Activated CD8-positive, alpha-beta memory T cell treated with anti-CD3 and anti-CD28 coated beads, Interleukin-2, amount 50 U/mL, for 48 hours (primary cell): ENCODE results near the gene INTS3.

Source experiments
- DNase-seq: peaks from one replicate; pipeline ENCODE4 v3.0.0-alpha.2; 2020

Gene INTS3

DNA sequence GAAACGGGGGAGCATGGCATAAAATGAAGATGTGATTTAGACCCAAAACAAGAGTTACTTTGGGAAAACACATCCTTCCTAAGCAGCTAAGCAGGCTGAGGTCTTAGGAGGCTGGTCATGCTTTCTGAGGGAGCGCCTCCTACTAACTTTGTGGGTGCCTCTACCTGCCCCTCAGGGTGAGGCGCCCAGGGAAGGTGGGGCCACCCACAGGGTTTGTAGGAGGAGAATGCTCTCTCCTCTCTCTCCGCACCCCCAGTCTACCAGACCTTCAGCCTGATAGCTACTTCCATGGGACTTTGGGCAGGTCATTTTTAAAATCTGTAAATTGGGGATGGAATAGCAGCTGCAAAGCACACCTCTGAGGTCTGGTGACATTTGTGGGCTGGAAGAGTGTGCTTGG lies 71.2 kb downstream of the INTS3 start:
- no peak for DNase-seq

DNA sequence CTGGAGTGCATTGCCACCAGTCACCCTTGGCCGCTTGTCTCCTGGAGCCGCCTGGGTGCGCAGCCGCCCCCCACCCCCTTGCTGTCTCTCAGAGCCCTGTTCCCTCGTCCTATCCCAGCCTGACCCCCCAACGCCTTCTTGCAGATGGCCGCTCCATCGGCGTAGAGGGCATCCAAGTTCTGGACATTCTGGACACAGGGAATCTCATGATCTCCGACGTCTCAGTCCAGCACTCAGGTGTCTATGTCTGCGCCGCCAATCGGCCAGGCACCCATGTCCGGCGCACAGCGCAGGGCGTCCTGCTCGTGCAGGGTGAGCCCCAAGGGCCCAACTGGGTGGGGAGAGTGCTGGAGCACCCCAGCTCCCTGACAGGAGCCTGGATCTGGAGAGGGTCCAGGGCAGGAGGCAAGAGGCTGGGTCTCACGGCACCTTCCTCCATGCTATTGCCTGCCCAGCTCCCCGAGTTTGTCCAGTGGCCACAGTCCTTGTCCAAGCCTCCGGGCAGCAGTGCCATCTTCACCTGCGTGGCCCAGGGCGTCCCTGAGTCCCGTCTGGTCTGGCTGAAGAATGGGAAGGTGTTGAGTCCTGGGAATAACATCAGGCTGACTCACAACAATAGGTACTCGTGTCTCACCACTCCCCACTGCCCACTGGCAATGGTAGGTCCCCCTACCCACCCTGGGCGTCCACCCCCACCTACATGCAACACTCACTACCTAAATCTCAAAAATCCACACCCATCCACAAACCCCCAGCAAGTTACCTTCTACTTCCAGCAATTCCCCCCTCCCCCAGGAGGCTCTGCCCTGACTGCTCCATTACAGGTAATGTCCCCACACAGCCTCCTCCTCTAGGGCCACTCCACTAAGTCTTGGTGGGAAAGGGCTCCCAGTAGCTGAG lies 72.0 kb downstream of the INTS3 start:
- peak; percentile 46 for DNase-seq

DNA sequence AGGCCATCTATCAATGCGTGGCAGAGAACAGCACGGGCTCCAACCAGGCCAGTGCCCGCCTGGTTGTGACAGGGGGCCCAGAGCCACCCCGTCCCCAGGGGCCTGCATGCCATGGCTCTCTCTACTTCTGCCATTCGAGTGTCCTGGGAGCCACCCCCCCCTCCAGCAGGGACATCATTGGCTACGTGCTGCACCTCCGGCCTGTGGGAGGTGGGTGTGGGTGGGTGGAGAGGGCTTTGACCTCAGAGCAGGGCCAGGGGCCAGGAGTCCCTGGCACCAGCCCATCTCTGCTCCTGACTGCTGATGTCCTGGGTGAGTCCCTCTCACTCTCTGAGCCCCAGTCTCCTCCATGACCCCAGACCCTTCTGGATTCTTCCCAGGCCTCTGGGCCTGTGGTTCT lies 72.7 kb downstream of the INTS3 start:
- no peak for DNase-seq

DNA sequence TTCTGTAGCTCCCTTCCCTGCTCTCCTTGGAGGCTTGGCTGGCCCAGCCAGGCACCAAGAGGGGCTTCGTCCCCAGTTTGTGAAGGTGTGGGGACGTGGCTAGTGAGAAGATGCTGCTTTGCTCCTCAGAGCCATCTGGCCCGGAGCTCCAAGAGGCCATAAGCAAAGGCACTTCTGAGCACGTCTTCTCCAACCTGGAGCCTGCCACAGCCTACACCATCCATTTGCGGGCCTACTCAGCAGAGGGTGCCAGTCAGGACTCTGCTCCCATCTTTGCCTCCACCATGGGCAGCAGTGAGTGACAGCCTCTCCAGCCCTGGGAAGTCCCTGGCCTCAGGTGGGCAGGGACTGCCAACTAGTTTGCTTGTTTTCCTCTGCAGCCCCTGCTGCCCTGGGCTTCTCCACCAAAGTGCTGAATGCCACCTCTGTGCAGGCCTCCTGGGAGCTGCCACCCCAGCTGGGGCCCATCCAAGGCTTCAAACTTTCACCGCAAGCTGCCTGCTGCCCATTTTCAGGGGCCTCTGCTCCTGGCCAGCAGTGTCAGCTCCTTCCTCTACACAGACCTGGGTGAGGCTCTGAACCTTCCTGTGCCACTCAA lies 73.3 kb downstream of the INTS3 start:
- DNase-seq: peak; percentile 44

DNA sequence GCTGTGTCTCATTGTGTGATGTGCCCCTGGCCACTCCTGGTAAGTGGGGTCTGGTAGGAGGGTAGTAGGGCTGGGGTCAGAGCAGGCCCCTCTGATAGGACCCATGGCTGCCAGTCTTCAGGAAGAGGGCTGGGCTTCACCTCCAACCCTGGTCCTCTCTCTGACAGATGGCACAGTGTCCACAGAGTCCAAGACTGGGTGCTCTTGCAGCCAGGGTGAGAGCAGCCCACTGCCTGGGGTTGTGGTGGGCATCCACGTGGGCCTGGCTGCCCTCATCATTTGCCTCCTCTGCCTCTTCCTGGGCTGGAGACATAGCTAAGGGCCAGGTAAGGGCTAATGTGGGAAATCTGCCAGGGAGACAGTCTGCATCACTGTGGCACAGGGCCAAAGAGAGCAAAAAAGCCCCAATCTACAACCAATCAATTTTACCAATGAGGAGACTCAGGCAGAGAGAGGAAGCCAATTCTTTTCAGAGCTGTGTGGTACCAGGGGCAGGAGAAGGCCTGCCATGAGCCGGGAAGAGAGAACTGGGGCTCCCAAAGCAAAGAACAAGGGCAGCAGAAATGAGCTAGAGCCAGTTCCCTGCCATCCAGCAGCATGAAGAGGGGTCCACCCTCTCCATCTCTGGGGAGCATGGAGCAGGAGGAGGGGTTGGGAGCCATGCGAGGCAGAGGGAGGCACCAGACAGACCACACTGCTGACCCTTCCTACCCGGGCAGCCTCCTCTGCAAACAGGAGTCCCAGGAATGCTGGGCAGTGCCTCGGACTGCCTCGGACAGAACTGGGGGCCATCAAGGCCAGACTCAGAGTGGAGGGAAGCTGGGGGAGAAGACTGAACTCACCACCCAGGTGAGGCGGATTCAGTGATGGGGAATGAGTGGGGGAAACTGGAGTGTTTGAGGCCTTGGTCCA lies 74.2 kb downstream of the INTS3 start:
- peak; percentile 49 for DNase-seq

DNA sequence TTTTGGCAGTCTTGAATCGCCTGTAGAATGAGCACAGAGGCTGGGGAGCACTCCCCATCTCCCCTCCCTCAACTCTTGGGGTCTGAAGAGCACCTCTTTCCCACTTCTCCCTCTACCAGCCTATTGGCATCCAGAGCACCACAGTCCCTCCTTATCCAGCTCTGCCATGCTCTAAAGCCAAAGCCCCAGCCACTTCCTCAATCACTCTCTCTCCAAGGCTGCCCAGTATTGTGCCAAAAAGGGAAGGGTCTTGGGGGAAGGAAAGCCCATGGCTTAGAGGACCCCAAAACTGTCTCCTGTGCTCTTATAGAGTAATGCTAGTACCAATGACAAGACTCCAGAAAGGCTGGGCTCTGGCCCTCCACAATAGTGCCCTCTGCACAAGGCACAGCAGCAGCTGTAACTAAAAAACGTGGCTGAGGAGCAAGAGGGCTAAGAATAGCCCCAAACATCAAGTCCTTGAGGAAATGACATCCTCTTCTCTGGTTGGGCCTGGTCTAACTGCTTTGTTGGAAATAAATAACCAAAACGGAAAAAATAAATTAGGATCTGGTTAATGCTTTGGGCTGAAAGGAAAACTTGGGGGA lies 75.7 kb downstream of the INTS3 start:
- DNase-seq: no peak

GRCh38 chr1:153804112-153804511 lies 76.3 kb downstream of the INTS3 start:
- DNase-seq: no peak

DNA sequence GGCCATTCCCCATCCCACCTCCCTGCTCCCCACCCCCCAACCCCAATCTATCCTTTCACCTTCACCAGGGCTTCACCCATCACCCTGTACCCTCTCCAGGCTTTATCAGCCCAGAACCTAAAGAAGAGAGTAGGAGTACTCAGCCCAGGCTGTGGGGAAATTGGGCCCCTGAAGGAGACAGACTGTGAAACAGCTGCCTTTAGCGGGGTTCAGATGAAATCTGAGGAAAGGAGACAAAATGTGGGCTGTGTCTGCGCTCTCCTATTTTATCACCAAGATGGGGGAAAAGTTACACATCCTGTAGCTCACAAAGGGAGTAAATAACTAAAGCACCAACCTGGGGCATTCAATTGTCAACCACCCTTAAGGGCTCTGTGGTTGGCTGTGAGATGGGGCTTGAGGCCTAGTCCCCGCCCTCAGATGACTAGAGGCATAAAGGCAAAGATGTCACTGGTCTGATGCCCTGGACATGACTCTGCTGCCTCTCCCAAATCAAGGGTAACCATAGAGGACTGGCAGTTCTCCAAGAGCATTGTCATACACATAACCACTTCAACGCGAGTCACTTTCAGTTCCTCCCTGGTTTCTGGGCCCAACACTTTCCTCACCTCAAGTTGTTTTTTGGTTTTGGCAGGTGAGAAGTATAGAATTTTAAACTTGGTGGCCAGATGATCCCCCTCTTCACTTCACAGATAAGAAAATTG lies 77.3 kb downstream of the INTS3 start:
- DNase-seq: peak; percentile 74

GRCh38 chr1:153805886-153806719 lies 78.3 kb downstream of the INTS3 start:
- no peak for DNase-seq

GRCh38 chr1:153816283-153816889 lies 88.5 kb downstream of the INTS3 start:
- no peak for DNase-seq

DNA sequence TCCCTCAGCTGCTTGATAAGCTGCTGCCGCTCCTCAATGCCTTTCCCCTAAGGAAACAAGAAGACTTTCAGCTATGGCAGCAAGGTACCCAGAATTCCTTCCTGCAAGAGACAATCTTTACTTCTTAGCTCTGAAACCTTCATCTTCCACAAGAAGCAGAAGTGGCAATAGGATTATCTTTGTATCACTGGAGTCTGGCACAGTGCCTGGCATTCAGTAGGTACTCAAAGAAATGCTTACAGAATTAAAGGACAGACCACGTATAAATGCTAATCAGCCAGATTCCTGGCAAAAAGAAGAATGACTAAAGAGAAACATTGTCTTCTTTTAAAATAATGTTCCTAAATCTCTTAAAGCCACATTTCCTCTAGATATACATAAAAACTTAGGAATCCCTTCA lies 91.0 kb downstream of the INTS3 start:
- no peak for DNase-seq
